Hepatocyte (in vitro differentiated cells): ENCODE data around the gene GID8. TPM values are rescaled to one million over a fixed set of nuclear protein-coding genes. Genes with fewer than 3 reads are reported as not detected.

Experiments used
- DNase-seq: peaks from one replicate; pipeline ENCODE4 v3.0.0-alpha.2; 2016; ENCODE audit warnings: low spot score
- H2AFZ ChIP-seq: fragments of 200-600 bp; sonication (generic); 2 replicates; pipeline ENCODE4 v1.6.0; 2016; ENCODE audit warnings: antibody characterized with exemption, mild to moderate bottlenecking
- H3K27ac ChIP-seq: fragments of 200-600 bp; sonication (generic); 2 replicates; pipeline ENCODE4 v1.5.1; 2016; ENCODE audit warnings: mild to moderate bottlenecking
- H3K27me3 ChIP-seq: fragments of 200-600 bp; sonication (generic); 2 replicates; pipeline ENCODE4 v1.6.1; 2016
- H3K36me3 ChIP-seq: fragments of 200-600 bp; sonication (generic); replicated peaks from 2 replicates; pipeline ENCODE4 v1.5.1; 2016; ENCODE audit warnings: low read depth; ENCODE audit not compliant: insufficient read depth
- H3K4me1 ChIP-seq: fragments of 200-600 bp; sonication (generic); 2 replicates; pipeline ENCODE4 v1.5.1; 2016; ENCODE audit warnings: mild to moderate bottlenecking, moderate library complexity; ENCODE audit not compliant: insufficient read depth
- H3K4me2 ChIP-seq: fragments of 200-600 bp; sonication (generic); 2 replicates; pipeline ENCODE4 v1.6.0; 2016
- H3K4me3 ChIP-seq: fragments of 200-600 bp; sonication (generic); 2 replicates; pipeline ENCODE4 v1.5.1; 2016; ENCODE audit warnings: mild to moderate bottlenecking
- H3K79me2 ChIP-seq: fragments of 200-600 bp; sonication (generic); 2 replicates; pipeline ENCODE4 v1.6.0; 2017; ENCODE audit warnings: mild to moderate bottlenecking
- H3K9me2 ChIP-seq: fragments of 200-600 bp; sonication (generic); replicated peaks from 2 replicates; pipeline ENCODE4 v1.6.0; 2017; ENCODE audit warnings: mild to moderate bottlenecking; ENCODE audit not compliant: insufficient read depth
- H3K9me3 ChIP-seq: fragments of 200-600 bp; sonication (generic); 2 replicates; pipeline ENCODE4 v1.5.1; 2016; ENCODE audit warnings: low read depth, mild to moderate bottlenecking
- H4K20me1 ChIP-seq: fragments of 200-600 bp; sonication (generic); 2 replicates; pipeline ENCODE4 v1.6.0; 2016; ENCODE audit warnings: mild to moderate bottlenecking; ENCODE audit not compliant: insufficient read depth, poor library complexity, severe bottlenecking
- CTCF ChIP-seq: fragments of 200-600 bp; sonication (generic); IDR thresholded peaks from 2 replicates; pipeline ENCODE4 v1.5.1; 2016; ENCODE audit warnings: antibody characterized with exemption, mild to moderate bottlenecking; ENCODE audit not compliant: poor library complexity
- EZH2 ChIP-seq: fragments of 200-600 bp; sonication (generic); IDR thresholded peaks from 2 replicates; pipeline ENCODE4 v1.6.1; 2016; ENCODE audit warnings: antibody characterized with exemption, mild to moderate bottlenecking, borderline replicate concordance
- EZH2phosphoT487 ChIP-seq: fragments of 200-600 bp; sonication (generic); IDR thresholded peaks from one replicate; pipeline ENCODE4 v1.6.1; 2018; ENCODE audit warnings: antibody characterized with exemption, mild to moderate bottlenecking, low read depth, moderate library complexity; ENCODE audit not compliant: unreplicated experiment, severe bottlenecking
- WGBS: methylation state at CpG from one replicate; pipeline ENCODE4 v1.1.6; 2016; ENCODE audit warnings: low lambda C conversion rate; ENCODE audit errors: missing lambda C conversion rate; 5-methylcytosine and 5-hydroxymethylcytosine counted together
- polyA plus RNA-seq: library from polyadenylated mRNA; unstranded; fragments of >200 nt; fragmentation: Nextera tagmentation; extraction: Ambion mirVana; gene quantifications from 2 replicates; pipeline ENCODE4 v1.2.1, GENCODE V29; 2016
- total RNA-seq: library from RNA; depleted of rRNA; stranded (reverse); fragments of >200 nt; gene quantifications from 2 replicates; pipeline ENCODE4 v1.2.3, GENCODE V29; 2014

The GID8 gene
- total and polyA plus RNA-seq, 2 experiments from 2014 or later: 16.5 to 35.4 TPM

GRCh38 chr20:62979310-62979709 lies 41.4 kb downstream of the GID8 start:
- no peaks in the 10 kb centered on the region for H3K9me3 ChIP-seq
- no peaks in the 10 kb centered on the region for H3K79me2 ChIP-seq
- H3K36me3 ChIP-seq: no peaks in the 10 kb centered on the region
- H3K27me3 ChIP-seq: peaks cover 43% of the 10 kb centered on the region
- no peak overlapping the region for H2AFZ ChIP-seq
- H3K9me2 ChIP-seq: no peaks in the 10 kb centered on the region
- TF ChIP-seq CTCF (no peak), EZH2phosphoT487 (no peak), EZH2 (no peak)
- no peaks in the 10 kb centered on the region for H4K20me1 ChIP-seq
- DNase-seq: no peak
- H3K4me2 ChIP-seq: no peak overlapping the region
- no peak overlapping the region for H3K4me3 ChIP-seq
- no peak overlapping the region for H3K27ac ChIP-seq
- WGBS: 84% methylated on average over 14 of the region's 14 CpGs
- no peaks in the 10 kb centered on the region for H3K4me1 ChIP-seq

- WGBS: 51% methylated on average over 19 of the region's 19 CpGs
- Histone ChIP-seq H3K9me3 (no peaks in the 10 kb centered on the region), H3K9me2 (no peaks in the 10 kb centered on the region), H3K4me2 (no peak overlapping the region), H3K27ac (no peak overlapping the region), H3K27me3 (peaks cover 37% of the 10 kb centered on the region), H3K36me3 (no peaks in the 10 kb centered on the region), H4K20me1 (no peaks in the 10 kb centered on the region), H3K4me3 (no peak overlapping the region), H2AFZ (no peak overlapping the region), H3K79me2 (no peaks in the 10 kb centered on the region), H3K4me1 (no peaks in the 10 kb centered on the region)
- TF ChIP-seq EZH2 (no peak), EZH2phosphoT487 (no peak), CTCF (no peak)
- no peak for DNase-seq
Observed at GRCh38 chr20:62979876-62980373, 42.0 kb downstream of the GID8 start.

- 66% methylated on average over 16 of the region's 19 CpGs for WGBS
- peaks cover 32% of the 10 kb centered on the region for H3K27me3 ChIP-seq
Observed at GRCh38 chr20:62980380-62980960, 42.5 kb downstream of the GID8 start.

More at GRCh38 chr20:62980380-62980960, 42.5 kb downstream of the GID8 start:
- Histone ChIP-seq H3K9me2 (no peaks in the 10 kb centered on the region), H3K9me3 (no peaks in the 10 kb centered on the region), H3K4me1 (no peaks in the 10 kb centered on the region), H3K27ac (no peak overlapping the region), H3K79me2 (no peaks in the 10 kb centered on the region), H3K4me2 (no peak overlapping the region), H3K4me3 (no peak overlapping the region), H4K20me1 (no peaks in the 10 kb centered on the region), H2AFZ (no peak overlapping the region), H3K36me3 (no peaks in the 10 kb centered on the region)
- TF ChIP-seq EZH2phosphoT487 (no peak), CTCF (no peak), EZH2 (no peak)
- DNase-seq: no peak
